ENCODE results near the gene BCL2L2.

The BCL2L2 gene

DNA sequence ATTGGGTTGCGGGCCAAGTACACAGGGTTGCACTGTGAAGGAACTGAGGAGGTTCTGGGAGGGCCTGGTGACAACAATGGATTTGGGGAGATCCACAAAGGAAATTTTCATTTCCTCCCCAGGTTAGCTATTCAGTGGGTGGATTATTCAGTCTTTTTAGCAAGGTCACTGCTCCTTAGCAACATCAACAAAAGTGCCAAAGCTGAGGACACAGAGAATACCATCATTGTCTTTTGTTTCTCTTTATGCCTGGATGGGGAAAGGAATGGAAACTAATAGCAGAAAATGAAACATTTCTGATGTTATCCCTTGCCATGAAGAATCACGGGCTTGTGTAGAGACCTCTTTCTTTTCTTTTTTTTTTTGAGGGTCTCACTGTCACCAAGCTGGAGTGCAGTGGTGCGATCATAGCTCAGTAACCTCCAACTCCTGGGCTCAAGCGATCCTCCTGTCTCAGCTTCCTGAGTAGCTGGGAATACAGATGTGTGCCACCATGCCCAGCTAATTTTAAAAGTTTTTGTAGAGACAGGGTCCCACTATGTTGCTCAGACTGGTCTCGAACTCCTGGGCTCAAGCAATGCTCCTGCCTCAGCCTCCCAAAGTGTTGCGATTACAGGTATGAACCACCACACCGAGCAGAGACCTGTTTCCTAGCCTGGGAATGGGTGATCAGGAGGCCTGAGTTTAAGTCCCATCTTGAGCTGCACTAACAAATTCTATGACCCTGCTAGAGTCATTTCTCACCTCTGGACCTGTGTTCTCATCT lies 10.4 kb upstream of the BCL2L2 start:
- no peak for ATAC-seq
- no peak for TF ChIP-seq ESRRG (CRISPR knock-in tag; IDR thresholded peaks at IDR 0.05)
- no peak for TF ChIP-seq ZNF70 (CRISPR knock-in tag; IDR thresholded peaks at IDR 0.05)
- no peak for TF ChIP-seq TCF4 (CRISPR knock-in tag; IDR thresholded peaks at IDR 0.05; ENCODE audit: borderline replicate concordance)
- TF ChIP-seq, protein P1, sequence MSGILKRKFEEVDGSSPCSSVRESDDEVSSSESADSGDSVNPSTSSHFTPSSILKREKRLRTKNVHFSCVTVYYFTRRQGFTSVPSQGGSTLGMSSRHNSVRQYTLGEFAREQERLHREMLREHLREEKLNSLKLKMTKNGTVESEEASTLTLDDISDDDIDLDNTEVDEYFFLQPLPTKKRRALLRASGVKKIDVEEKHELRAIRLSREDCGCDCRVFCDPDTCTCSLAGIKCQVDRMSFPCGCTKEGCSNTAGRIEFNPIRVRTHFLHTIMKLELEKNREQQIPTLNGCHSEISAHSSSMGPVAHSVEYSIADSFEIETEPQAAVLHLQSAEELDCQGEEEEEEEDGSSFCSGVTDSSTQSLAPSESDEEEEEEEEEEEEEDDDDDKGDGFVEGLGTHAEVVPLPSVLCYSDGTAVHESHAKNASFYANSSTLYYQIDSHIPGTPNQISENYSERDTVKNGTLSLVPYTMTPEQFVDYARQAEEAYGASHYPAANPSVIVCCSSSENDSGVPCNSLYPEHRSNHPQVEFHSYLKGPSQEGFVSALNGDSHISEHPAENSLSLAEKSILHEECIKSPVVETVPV (CRISPR knock-in tag; IDR thresholded peaks at IDR 0.05), result no peak
- no peak for TF ChIP-seq ARNTL (CRISPR knock-in tag; IDR thresholded peaks at IDR 0.05; ENCODE audit: borderline replicate concordance, low read depth)
- no peak for TF ChIP-seq RARB (CRISPR knock-in tag; IDR thresholded peaks at IDR 0.05)
- no peak for TF ChIP-seq PPARA (CRISPR knock-in tag; IDR thresholded peaks at IDR 0.05; ENCODE audit: borderline replicate concordance)
- no peak for TF ChIP-seq BACH2 (CRISPR knock-in tag; IDR thresholded peaks at IDR 0.05; ENCODE audit: borderline replicate concordance)
- no peak for TF ChIP-seq CSDC2 (CRISPR knock-in tag; IDR thresholded peaks at IDR 0.05)
- TF ChIP-seq ISL1 (CRISPR knock-in tag; IDR thresholded peaks at IDR 0.05), result no peak
- no peak for TF ChIP-seq ZFP3 (CRISPR knock-in tag; IDR thresholded peaks at IDR 0.05)
- TF ChIP-seq, protein P2, sequence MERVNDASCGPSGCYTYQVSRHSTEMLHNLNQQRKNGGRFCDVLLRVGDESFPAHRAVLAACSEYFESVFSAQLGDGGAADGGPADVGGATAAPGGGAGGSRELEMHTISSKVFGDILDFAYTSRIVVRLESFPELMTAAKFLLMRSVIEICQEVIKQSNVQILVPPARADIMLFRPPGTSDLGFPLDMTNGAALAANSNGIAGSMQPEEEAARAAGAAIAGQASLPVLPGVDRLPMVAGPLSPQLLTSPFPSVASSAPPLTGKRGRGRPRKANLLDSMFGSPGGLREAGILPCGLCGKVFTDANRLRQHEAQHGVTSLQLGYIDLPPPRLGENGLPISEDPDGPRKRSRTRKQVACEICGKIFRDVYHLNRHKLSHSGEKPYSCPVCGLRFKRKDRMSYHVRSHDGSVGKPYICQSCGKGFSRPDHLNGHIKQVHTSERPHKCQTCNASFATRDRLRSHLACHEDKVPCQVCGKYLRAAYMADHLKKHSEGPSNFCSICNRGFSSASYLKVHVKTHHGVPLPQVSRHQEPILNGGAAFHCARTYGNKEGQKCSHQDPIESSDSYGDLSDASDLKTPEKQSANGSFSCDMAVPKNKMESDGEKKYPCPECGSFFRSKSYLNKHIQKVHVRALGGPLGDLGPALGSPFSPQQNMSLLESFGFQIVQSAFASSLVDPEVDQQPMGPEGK (CRISPR knock-in tag; IDR thresholded peaks at IDR 0.05; ENCODE audit: borderline replicate concordance), result no peak
- TF ChIP-seq SNAI2 (CRISPR knock-in tag; IDR thresholded peaks at IDR 0.05), result no peak
- no peak for TF ChIP-seq ZNF8 (CRISPR knock-in tag; IDR thresholded peaks at IDR 0.05)

DNA sequence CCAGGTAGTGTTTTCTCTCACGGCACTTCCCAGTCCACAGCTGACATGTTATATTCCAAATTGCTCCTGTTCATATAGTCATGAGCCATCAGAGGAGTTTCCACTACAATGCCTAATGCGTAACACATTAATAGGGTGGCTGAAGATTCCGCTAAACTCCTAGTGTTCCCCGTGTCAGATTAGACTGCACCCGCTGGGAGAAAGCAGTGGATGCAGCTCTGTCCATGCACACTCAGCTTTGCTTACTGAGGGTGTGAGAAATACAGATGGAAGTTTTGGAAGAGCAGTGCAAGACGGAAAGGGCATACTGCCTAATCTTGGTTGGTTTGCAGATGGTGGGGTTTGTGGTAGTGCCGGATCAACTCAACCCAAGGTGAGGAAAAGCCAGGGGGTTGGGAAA lies 9.5 kb upstream of the BCL2L2 start:
- TF ChIP-seq, protein P2 (CRISPR knock-in tag; IDR thresholded peaks at IDR 0.05; ENCODE audit: borderline replicate concordance), result no peak
- TF ChIP-seq TCF4 (CRISPR knock-in tag; IDR thresholded peaks at IDR 0.05; ENCODE audit: borderline replicate concordance) (no peak), RARB (CRISPR knock-in tag; IDR thresholded peaks at IDR 0.05) (no peak), CSDC2 (CRISPR knock-in tag; IDR thresholded peaks at IDR 0.05) (no peak), ISL1 (CRISPR knock-in tag; IDR thresholded peaks at IDR 0.05) (no peak), ZNF8 (CRISPR knock-in tag; IDR thresholded peaks at IDR 0.05) (no peak), ZNF565 (CRISPR knock-in tag; conservative IDR thresholded peaks at IDR 0.05; ENCODE audit: low read depth) (no peak)
- no peak for ATAC-seq

DNA sequence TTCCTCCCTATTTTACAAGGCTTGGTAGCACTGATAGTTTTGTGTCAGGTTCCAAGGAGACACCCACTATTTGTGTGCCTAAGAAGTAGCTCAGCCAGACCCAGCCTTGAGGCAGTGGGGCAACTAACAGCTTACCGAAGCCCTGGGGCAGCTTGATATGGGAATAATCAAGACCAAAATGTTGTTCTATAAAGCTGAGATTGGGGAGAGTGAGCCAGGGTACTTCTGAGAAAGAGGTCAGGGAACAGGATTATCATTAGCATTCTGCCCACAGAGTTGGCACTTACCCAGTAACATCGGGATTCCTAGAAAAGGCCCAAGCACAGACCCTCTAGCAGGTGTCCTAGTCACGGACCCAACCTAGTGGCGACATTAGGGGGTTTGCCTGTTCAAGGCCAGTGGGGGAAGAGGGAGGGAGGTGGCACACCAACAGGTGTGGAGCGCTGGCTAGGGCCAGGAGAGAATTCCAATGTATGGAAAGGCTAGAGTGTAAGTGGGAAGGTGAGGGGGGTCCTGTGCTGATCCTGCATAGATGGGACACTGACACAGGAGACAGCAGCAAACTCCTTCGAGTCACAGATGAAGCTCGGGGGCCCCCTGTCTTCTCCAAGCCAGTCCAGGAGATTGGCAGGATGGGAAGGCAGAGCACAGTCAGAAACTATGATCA lies 8.9 kb upstream of the BCL2L2 start:
- TF ChIP-seq, protein P3, sequence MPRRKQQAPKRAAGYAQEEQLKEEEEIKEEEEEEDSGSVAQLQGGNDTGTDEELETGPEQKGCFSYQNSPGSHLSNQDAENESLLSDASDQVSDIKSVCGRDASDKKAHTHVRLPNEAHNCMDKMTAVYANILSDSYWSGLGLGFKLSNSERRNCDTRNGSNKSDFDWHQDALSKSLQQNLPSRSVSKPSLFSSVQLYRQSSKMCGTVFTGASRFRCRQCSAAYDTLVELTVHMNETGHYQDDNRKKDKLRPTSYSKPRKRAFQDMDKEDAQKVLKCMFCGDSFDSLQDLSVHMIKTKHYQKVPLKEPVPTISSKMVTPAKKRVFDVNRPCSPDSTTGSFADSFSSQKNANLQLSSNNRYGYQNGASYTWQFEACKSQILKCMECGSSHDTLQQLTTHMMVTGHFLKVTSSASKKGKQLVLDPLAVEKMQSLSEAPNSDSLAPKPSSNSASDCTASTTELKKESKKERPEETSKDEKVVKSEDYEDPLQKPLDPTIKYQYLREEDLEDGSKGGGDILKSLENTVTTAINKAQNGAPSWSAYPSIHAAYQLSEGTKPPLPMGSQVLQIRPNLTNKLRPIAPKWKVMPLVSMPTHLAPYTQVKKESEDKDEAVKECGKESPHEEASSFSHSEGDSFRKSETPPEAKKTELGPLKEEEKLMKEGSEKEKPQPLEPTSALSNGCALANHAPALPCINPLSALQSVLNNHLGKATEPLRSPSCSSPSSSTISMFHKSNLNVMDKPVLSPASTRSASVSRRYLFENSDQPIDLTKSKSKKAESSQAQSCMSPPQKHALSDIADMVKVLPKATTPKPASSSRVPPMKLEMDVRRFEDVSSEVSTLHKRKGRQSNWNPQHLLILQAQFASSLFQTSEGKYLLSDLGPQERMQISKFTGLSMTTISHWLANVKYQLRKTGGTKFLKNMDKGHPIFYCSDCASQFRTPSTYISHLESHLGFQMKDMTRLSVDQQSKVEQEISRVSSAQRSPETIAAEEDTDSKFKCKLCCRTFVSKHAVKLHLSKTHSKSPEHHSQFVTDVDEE (CRISPR knock-in tag; IDR thresholded peaks at IDR 0.05), result no peak
- TF ChIP-seq GLIS3 (CRISPR knock-in tag; IDR thresholded peaks at IDR 0.05), result no peak
- no peak for ATAC-seq

DNA sequence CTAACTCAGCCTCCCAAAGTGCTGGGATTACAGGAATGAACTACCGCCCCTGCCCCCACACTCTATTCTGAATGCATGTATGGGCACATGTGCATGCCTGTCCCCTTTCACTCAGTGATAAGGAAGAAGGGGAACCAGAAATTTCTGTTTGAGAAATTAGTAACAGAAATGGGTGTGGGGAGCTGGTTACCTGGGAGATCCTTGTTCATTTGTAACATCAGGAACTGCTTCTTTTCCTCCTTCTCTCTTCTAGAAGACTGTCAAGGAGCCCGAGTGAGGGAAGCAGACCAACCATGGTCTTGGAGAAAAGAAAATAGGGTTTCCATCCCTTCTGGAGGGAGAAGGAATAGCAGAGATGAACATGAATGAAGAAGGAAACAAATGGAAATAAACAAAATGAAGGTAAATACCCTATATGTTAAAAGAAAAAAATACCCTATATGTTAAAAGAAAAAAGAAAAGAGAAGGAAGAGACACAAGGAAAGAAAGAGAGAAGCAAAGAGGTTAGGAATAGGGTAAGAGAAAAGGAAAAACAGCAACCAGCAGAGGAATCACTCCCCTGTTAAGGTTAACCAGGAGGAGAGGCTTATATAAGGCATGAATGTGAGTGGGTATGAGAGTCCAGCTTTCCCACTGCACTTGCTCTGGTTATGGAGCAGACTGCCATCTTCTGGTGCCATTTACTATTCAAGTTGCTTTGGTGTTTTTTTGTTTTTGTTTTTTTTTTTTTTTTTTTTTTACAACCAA lies 7.2 kb upstream of the BCL2L2 start:
- no peak for ATAC-seq
- TF ChIP-seq, protein P4, sequence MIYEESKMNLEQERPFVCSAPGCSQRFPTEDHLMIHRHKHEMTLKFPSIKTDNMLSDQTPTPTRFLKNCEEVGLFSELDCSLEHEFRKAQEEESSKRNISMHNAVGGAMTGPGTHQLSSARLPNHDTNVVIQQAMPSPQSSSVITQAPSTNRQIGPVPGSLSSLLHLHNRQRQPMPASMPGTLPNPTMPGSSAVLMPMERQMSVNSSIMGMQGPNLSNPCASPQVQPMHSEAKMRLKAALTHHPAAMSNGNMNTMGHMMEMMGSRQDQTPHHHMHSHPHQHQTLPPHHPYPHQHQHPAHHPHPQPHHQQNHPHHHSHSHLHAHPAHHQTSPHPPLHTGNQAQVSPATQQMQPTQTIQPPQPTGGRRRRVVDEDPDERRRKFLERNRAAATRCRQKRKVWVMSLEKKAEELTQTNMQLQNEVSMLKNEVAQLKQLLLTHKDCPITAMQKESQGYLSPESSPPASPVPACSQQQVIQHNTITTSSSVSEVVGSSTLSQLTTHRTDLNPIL (CRISPR knock-in tag; IDR thresholded peaks at IDR 0.05; ENCODE audit: low read depth), result no peak
- TF ChIP-seq TCF4 (CRISPR knock-in tag; IDR thresholded peaks at IDR 0.05; ENCODE audit: borderline replicate concordance) (no peak), ZC3H10 (CRISPR knock-in tag; IDR thresholded peaks at IDR 0.05) (no peak), GLIS3 (CRISPR knock-in tag; IDR thresholded peaks at IDR 0.05) (no peak)
- TF ChIP-seq, protein P3 (CRISPR knock-in tag; IDR thresholded peaks at IDR 0.05), result no peak
- TF ChIP-seq, protein P1 (CRISPR knock-in tag; IDR thresholded peaks at IDR 0.05), result no peak
